Measurements from ENCODE around the gene STAC3. TPM values are rescaled to one million over a fixed set of nuclear protein-coding genes. Genes with fewer than 3 reads are reported as not detected.
A peak's percentile ranks its signal among the peaks of the same experiment; 100 is the strongest.

Gene STAC3
- total RNA-seq, 2 donors from 2014 or later, result 1.2 to 2.7 TPM

GRCh38 chr12:57258977-57259970 lies 8.3 kb upstream of the STAC3 start:
- intact Hi-C loops (cut with DNase I), result no loop called here
- DNase-seq, result peak; percentile 63
- ATAC-seq, result peak; percentile 78 to 83

- DNase-seq (no peak), ATAC-seq (no peak)
- intact Hi-C loops (cut with DNase I), result no loop called here
Observed at GRCh38 chr12:57255916-57256315, 4.9 kb upstream of the STAC3 start.

GRCh38 chr12:57254506-57255280 lies 3.7 kb upstream of the STAC3 start:
- DNase-seq, result no peak
- no peak for ATAC-seq
- intact Hi-C loops (cut with DNase I), result no loop called here

GRCh38 chr12:57250541-57250940 lies 446 bp downstream of the STAC3 start:
- DNase-seq (no peak), ATAC-seq (no peak)
- intact Hi-C loops (cut with DNase I), result no loop called here

DNA sequence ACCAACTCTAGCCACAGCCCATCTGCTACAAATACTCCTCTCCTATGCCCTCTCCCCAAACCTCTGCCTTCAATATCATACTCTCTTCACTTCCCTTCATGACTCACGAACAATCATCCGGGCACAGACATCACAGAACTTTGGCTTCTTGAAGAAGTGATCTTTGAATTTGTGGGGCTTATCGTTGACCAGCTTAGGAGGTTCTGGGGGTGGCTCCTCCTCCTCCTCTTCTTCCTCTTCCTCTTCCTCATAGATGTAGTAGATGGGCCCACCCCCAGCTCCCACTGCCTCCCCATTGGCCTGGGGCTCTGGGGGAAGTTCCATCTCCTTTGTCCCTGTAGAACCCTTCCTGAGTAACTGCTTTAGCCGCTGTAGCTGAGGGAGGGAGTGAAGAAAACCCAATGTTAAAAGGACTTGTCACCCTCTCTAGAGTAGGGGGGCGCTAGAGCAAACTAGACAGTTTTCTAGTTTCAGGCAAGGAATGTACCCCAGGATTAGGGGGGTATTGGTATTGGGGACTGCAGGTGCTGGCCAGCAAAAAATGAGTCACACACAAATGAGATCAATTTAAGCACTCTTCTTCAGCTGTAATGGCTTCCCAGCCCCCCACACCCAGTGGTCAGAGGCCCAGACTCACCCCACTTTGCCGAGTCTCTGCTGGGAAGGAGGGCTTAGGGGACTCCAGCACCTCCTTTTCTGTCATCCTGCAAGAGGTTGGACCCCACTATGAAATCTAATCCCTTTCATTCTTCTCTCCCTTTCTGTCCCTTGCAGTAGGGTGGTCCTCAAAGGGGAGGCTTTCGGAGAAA lies 1.8 kb downstream of the STAC3 start:
- intact Hi-C loops (cut with DNase I), result no loop called here
- ATAC-seq (peak in 1 of 2 donors; percentile 40), DNase-seq (no peak)

DNA sequence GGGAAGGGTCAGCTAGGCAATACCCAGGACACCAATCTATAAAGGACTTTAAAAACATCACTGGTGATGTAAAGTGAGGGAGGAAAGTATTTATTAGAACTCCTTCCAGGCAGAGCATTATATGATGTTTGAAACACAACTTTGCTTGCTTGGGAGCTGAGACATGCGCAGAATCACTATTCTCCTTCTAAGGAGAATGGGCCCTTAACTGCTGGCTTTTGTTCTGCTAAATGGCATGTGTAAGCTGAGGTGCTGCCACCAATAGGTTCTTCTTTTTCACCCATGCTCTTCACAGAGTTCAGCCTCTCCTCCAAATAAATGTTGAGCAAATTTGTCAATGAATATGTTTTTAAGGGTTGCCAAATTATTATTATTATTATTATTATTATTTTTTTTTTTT lies 3.9 kb downstream of the STAC3 start:
- DNase-seq, result no peak
- intact Hi-C loops (cut with DNase I), result no loop called here
- no peak for ATAC-seq

- no peak for ATAC-seq
- no peak for DNase-seq
- intact Hi-C loops (cut with DNase I), result no loop called here
Observed at GRCh38 chr12:57244312-57244696, 6.7 kb downstream of the STAC3 start.

- DNase-seq, result peak; percentile 84
- intact Hi-C loops (cut with DNase I), result loop anchor here in 1 of 2 donors (1.0 kb wide), 1 partner anchor 30 kb away; no protein-coding TSS in a partner anchor
- ATAC-seq, result peak; percentile 25 to 33
Observed at GRCh38 chr12:57243521-57244311, 7.3 kb downstream of the STAC3 start.

GRCh38 chr12:57242691-57243454 lies 8.1 kb downstream of the STAC3 start:
- intact Hi-C loops (cut with DNase I), result loop anchor here in 1 of 2 donors (1.0 kb wide), 1 partner anchor 30 kb away; no protein-coding TSS in a partner anchor
- peak; percentile 62 for DNase-seq
- peak in 1 of 2 donors; percentile 6 for ATAC-seq

- DNase-seq (peak; percentile 38), ATAC-seq (peak in 1 of 2 donors; percentile 1)
- intact Hi-C loops (cut with DNase I), result no loop called here
Observed at GRCh38 chr12:57242329-57242690, 8.7 kb downstream of the STAC3 start.

DNA sequence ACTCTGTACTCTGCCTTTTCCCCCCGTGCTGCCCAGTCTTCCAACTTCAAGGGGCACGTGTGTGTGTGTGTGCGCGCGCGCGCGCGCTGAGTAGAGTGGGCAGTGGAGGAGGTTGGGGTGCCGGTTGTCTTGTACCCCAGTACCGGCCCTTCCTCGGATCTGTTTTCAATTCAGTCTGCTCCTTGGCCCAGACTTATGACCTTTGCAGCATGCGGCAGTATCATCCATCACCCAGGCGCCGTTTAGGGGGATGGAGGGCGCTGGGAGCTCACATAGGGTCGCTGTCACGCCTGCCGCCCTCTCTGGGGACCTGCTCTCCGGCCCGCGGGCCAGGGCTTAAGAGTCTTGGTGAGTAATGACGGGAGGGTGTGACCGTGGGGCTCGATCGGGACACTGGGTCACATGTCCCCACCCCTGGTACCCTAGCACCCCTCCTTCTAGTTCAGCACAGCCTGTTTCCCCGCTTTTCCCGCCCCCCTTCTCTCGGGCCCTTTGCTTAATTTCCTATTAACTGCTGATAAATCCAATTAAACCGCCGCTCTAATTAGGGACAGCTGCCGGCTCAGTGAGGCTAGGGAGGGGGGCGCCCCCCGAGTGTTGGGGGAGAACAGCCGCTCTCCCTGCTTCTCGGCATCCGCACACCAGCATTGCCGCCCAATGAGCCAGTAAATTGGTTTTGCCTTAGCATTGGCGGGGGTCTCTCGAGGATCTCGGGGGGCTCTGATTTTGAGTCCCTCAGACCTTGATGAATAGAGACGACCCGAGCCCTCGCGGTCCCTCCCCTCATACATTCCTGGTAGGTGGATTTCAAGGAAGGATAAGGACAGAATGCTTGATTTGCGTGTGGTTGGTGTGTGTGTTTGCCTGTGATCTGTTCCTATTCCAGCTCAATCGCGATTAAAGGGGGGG lies 9.3 kb downstream of the STAC3 start:
- DNase-seq, result no peak
- ATAC-seq, result no peak
- intact Hi-C loops (cut with DNase I), result no loop called here

DNA sequence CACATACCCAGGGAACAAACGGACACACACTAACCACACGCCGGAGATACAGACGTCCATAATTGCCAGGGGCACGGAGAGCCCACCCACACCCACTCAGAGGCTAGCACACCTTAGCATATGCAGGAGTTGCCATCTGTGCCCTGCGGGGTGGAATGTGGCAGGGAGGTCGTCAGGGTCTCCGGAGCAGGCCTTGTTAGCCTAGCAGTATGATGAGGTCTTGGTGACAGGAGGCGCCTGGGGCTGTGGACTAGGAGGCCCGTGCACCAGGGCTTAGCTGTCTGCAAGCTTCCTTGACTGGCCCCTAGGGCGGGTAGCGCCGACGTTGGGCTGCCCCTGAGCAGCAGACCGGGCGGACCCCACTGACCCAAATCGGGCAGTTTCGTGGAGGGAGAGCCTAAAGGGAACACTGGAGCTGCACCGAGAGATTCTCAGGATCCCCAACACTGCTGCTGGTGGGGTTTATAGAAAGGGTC lies 10.0 kb downstream of the STAC3 start:
- ATAC-seq (no peak), DNase-seq (no peak)
- intact Hi-C loops (cut with DNase I), result no loop called here

DNA sequence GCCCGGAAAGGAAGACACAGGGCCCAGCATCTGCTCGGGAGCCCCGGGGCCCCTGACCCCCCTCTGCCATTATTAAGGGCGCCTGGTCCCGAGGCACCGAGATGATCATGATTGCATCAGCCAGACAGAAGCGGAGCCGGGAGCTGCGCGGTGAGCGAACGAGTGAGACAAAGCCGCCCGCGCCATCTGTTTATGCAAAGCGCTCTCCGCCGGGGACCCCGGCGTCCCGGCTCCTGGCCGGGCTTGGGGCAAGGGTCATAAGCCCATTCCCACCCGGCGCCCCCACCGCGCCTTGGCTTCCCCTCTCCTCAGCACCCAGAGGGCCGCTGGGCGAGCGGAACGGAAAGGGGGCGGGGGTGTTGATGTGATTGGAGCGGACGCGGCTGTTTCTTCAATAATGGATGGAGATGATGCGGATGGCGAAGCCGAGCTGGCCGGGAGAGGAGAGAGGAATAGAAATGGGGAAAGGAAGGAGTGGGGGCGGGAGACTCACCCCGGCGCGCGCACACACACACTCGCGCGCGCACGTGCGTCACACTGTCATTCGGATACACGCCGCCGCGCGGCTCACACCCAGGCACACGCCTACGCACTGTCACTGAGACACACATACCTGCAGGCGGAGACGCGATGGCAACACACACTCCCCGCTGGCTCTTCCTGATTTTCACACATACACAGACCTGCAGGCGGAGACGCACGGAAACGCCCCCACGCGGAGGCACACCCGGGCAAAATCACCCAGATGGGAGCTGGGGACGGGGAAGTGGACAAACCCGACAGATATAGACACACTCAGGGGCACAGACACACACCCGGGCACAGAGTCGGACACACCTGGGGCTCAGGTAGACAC lies 10.7 kb downstream of the STAC3 start:
- ATAC-seq, result peak; percentile 0 to 2
- intact Hi-C loops (cut with DNase I), result no loop called here
- DNase-seq, result peak; percentile 63

GRCh38 chr12:57239587-57240065 lies 11.4 kb downstream of the STAC3 start:
- ATAC-seq (no peak), DNase-seq (no peak)
- intact Hi-C loops (cut with DNase I), result loop anchor here in 1 of 2 donors (1.0 kb wide), 1 partner anchor 25 kb away; no protein-coding TSS in a partner anchor

DNA sequence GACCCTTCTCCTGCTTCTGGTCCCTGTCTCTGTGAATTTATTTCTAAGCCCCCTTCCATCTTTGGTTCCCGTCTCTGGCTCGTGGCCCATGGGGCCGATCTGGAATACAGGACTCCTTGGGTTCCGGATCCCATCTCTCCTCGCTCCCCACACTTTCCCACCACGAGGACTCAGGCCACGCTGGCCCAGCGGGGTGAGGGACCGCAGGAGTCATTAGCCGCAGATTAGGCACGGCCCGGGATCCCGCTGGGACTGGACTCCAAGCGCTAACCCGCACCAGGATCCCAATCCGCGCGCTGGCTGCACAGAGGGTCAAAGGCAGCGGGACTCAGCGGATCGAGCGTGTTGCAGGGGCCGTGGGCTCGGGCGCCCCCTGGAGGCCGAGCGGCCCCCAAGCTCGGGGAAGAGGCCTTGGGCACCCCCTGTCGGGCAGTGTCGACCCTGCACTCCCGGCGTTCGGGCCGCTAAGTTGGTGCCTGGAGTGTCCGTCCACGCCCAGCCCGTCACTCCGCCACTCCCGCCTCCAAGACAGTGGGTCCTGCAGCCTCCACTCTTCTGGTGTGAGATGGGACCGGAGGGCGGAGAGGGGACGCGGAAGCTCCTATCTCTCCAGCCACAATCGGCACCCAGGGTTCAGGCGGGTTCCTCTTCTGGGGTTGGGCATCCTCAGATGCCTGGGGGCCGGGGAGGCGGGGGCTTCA lies 12.0 kb downstream of the STAC3 start:
- intact Hi-C loops (cut with DNase I), result loop anchor here in 1 of 2 donors (1.0 kb wide), 1 partner anchor 25 kb away; no protein-coding TSS in a partner anchor
- peak; percentile 63 to 76 for ATAC-seq
- peak; percentile 88 for DNase-seq
